HG03066 (cell line): ENCODE results near the gene BRD3OS.

Experiments used
- ATAC-seq: cut with Tn5 transposase; IDR thresholded peaks from one replicate; pipeline ENCODE4 v1.9.1; 2021; ENCODE audit warnings: low read depth; ENCODE audit not compliant: unreplicated experiment

The BRD3OS gene

GRCh38 chr9:134049236-134049635 lies 24.0 kb downstream of the BRD3OS start:
- ATAC-seq: no peak

- ATAC-seq: no peak
These were observed 24.7 kb downstream of the BRD3OS start for GRCh38 chr9:134049772-134050588.

GRCh38 chr9:134050726-134051125 lies 25.4 kb downstream of the BRD3OS start:
- ATAC-seq: no peak

GRCh38 chr9:134051319-134051718 lies 26.0 kb downstream of the BRD3OS start:
- no peak for ATAC-seq

- ATAC-seq: no peak
These were observed 27.2 kb downstream of the BRD3OS start for GRCh38 chr9:134052491-134052890.

GRCh38 chr9:134052941-134053340 lies 27.7 kb downstream of the BRD3OS start:
- ATAC-seq: no peak

- ATAC-seq: no peak
These were observed 28.2 kb downstream of the BRD3OS start for GRCh38 chr9:134053401-134053871.

GRCh38 chr9:134053941-134054761 lies 28.9 kb downstream of the BRD3OS start:
- no peak for ATAC-seq

GRCh38 chr9:134054891-134055811 lies 29.9 kb downstream of the BRD3OS start:
- no peak for ATAC-seq

- no peak for ATAC-seq
These were observed 30.7 kb downstream of the BRD3OS start for GRCh38 chr9:134055981-134056461.

GRCh38 chr9:134056483-134057306 lies 31.4 kb downstream of the BRD3OS start:
- no peak for ATAC-seq

GRCh38 chr9:134057307-134057657 lies 32.0 kb downstream of the BRD3OS start:
- no peak for ATAC-seq

- ATAC-seq: no peak
These were observed 32.7 kb downstream of the BRD3OS start for GRCh38 chr9:134057751-134058701.

- no peak for ATAC-seq
These were observed 33.4 kb downstream of the BRD3OS start for GRCh38 chr9:134058716-134059115.

- ATAC-seq: no peak
These were observed 33.9 kb downstream of the BRD3OS start for GRCh38 chr9:134059188-134059641.

- peak; percentile 82 for ATAC-seq
These were observed 34.5 kb downstream of the BRD3OS start for GRCh38 chr9:134059661-134060395.

- ATAC-seq: no peak
These were observed 35.3 kb downstream of the BRD3OS start for GRCh38 chr9:134060546-134060945.
